Activated CD4-positive, alpha-beta T cell treated with anti-CD3 and anti-CD28 coated beads for 24 hours (primary cell): ENCODE results near the gene ZNF174.

Experiments
- DNase-seq, 2 donors: peaks; one replicate each; pipeline ENCODE4 v3.0.0-alpha.2; 2020; ENCODE audit warnings: low read depth in 2 of 2

Gene ZNF174

GRCh38 chr16:3443108-3444031 is 42.4 kb downstream of the ZNF174 start, which contains the start of the genes NAA60 and ZNF597:
Gene NAA60, plus strand, starts transcription at chr16:3443680. Its CDS starts 32,548 bp downstream, at chr16:3476228.
Gene ZNF597, minus strand, starts transcription at chr16:3443504. Its CDS starts 351 bp downstream, at chr16:3443153.
- DNase-seq: peak; percentile 53 to 59

GRCh38 chr16:3444032-3444388 is 43.0 kb downstream of the ZNF174 start:
- DNase-seq: peak in 1 of 2 donors; percentile 10

- DNase-seq: no peak
Observed at GRCh38 chr16:3454093-3454492, 53.1 kb downstream of the ZNF174 start.

GRCh38 chr16:3454631-3455147 is 53.7 kb downstream of the ZNF174 start:
- no peak for DNase-seq

- DNase-seq: peak; percentile 80 to 83
Observed at GRCh38 chr16:3457434-3458252, 56.6 kb downstream of the ZNF174 start.

- DNase-seq: no peak
Observed at GRCh38 chr16:3458278-3458851, 57.4 kb downstream of the ZNF174 start.

- no peak for DNase-seq
Observed at GRCh38 chr16:3458852-3459361, 57.9 kb downstream of the ZNF174 start.
